Measurements from ENCODE around the gene CPB1.

The CPB1 gene

DNA sequence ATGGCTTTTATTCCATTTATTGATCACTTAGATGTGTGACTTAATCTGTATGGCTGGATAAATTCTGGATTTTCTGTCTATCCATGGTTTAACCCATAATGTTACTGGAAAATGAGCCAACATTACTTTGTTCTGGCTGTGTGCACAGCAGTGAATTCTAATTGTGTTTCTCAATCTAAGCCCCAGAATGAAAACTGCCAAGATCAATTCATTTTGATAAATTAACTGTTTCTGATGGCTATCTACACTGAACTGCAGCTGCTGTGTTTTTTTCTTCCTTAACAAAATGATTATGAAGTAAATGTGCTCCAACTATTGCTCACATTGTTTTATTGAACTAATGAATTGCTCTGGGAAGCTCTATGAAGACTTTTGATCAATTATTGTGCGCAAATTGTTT lies 35.7 kb upstream of the CPB1 start:
- no peak for TF ChIP-seq CTCF (conservative IDR thresholded peaks at IDR 0.05; ENCODE audit: low read depth, low read length)
- no peak for DNase-seq (ENCODE audit: low read depth)
- no peak overlapping the region for H3K4me3 ChIP-seq (ENCODE audit: low read depth, low read length)

DNA sequence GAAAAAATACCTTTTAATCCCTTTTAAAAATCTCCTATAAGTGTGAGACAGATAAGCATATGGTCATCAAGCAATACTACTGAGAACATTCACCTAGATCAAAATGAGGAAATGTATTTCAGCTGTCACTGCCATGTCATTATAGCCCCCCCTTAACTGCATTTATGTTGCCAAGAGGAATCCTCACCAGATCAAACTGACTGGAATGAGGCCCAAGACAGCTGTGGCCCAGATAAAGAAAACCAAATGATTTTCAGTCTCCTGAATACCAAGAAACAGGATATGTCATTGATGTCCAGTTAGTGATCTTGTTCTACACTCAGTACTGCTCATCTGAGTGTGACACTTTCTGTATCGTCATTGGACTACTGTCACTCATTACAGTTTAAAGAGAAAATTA lies 35.1 kb upstream of the CPB1 start:
- no peak overlapping the region for H3K4me3 ChIP-seq (ENCODE audit: low read depth, low read length)
- TF ChIP-seq CTCF (conservative IDR thresholded peaks at IDR 0.05; ENCODE audit: low read depth, low read length) = no peak
- no peak for DNase-seq (ENCODE audit: low read depth)

DNA sequence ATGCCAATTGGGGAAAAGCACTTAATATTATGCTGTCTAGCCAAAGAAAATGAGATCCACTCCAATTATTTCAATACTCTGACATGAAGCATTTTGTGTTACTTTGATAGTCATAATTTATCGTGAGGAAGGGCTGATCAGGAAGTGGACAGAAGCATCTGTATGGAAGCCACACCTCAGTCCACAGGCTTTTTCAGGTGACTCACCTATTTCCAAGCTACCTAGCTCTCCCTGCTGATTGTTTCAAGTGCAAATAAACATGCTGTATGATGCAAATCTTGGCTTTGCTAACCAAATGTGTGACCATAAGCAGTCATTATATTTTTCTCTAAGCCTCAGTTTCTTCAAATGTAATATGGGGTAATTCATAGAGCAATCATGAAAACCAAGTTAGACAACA lies 30.8 kb upstream of the CPB1 start:
- no peak for DNase-seq (ENCODE audit: low read depth)
- H3K4me3 ChIP-seq (ENCODE audit: low read depth, low read length) = no peak overlapping the region

DNA sequence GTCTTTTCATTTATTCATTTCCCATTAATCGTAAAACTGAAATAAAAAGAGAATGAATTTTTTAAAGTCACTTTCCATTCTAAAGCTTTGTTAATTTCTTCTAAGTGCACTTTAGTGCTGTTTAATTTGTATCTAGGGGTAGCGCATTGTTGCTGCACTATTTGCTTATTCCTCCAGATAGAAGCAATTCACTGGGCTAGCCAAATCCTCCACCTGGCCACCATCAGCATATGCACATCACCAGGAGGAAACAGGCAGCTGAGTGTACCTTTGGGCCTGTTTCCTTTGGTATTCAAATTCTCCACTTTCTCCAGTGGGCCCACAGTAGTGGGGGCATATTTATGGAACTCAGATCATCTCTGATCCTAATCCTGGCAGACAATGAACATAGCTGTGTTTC lies 29.8 kb upstream of the CPB1 start:
- DNase-seq (ENCODE audit: low read depth) = no peak
- no peak overlapping the region for H3K4me3 ChIP-seq (ENCODE audit: low read depth, low read length)
- no peak for TF ChIP-seq CTCF (conservative IDR thresholded peaks at IDR 0.05; ENCODE audit: low read depth, low read length)

More for the DNA sequence above, 30.8 kb upstream of the CPB1 start:
- TF ChIP-seq CTCF (conservative IDR thresholded peaks at IDR 0.05; ENCODE audit: low read depth, low read length) = no peak

GRCh38 chr3:148800414-148800813 lies 27.2 kb upstream of the CPB1 start:
- TF ChIP-seq CTCF (conservative IDR thresholded peaks at IDR 0.05; ENCODE audit: low read depth, low read length) = no peak
- H3K4me3 ChIP-seq (ENCODE audit: low read depth, low read length) = no peak overlapping the region
- DNase-seq (ENCODE audit: low read depth) = no peak

GRCh38 chr3:148809835-148810234 lies 17.8 kb upstream of the CPB1 start:
- no peak overlapping the region for H3K4me3 ChIP-seq (ENCODE audit: low read depth, low read length)
- no peak for DNase-seq (ENCODE audit: low read depth)
- TF ChIP-seq CTCF (conservative IDR thresholded peaks at IDR 0.05; ENCODE audit: low read depth, low read length) = no peak

DNA sequence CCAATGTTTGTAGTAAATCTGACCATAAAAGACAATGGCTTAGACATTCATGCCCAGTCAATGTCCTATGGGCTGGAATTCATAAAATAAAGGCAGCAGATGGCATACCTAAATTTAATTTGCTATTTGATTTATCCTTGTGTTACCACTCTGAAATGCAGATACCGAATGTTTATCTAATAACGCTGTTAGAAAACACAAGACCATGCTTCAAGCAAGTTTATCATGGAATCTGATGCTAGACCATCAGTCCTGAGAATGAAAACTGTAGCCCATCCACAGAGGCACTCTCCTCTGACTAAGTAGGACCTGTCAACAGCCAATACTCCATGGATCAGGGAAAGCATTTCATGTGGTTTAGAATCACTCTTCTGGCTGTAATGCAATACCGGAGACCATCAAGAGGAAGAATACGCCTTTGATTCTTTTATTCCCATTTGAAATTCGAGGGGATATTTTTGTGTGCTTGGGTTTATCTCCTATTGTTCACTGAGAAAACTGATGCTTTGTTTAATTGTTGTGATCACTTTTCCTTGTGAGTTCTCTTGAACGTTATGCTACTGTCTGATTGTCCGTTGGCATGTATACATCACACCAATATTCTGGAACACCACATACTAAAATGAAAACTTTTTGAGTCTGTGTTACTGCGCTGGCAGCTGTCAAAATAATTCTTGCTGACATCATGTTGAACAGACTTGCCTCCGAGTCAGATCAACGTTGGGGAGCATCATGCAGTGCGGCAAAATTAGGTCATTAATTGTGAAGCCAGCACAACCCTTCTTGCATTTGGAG lies 12.1 kb upstream of the CPB1 start:
- TF ChIP-seq CTCF (conservative IDR thresholded peaks at IDR 0.05; ENCODE audit: low read depth, low read length) = no peak
- H3K4me3 ChIP-seq (ENCODE audit: low read depth, low read length) = no peak overlapping the region
- DNase-seq (ENCODE audit: low read depth) = no peak
